Measurements from ENCODE around the gene TBC1D3B.
"Not testable (repeated sequence)": the region's sequence is repeated elsewhere in the genome, so short reads cannot be mapped to it uniquely, and the experiment has no call there.

TBC1D3B gene

GRCh38 chr17:36176536-36176935, at the start of gene TBC1D3B:
Gene TBC1D3B, minus strand, starts transcription at chr17:36176636. Its CDS starts 1,586 bp downstream, at chr17:36175050.
- DNase-seq (ENCODE audit: low read depth): not testable (repeated sequence)

GRCh38 chr17:36222967-36223366, 46.5 kb upstream of the TBC1D3B start:
- DNase-seq (ENCODE audit: low read depth): not testable (repeated sequence)

- DNase-seq (ENCODE audit: low read depth): not testable (repeated sequence)
Observed at GRCh38 chr17:36221581-36222100, 45.2 kb upstream of the TBC1D3B start.

GRCh38 chr17:36220737-36221580, 44.5 kb upstream of the TBC1D3B start:
- DNase-seq (ENCODE audit: low read depth): not testable (repeated sequence)

- not testable (repeated sequence) for DNase-seq (ENCODE audit: low read depth)
Observed at GRCh38 chr17:36219556-36219955, 43.1 kb upstream of the TBC1D3B start.

- DNase-seq (ENCODE audit: low read depth): not testable (repeated sequence)
Observed at GRCh38 chr17:36215406-36216308, 39.2 kb upstream of the TBC1D3B start.

- DNase-seq (ENCODE audit: low read depth): no peak
Observed at GRCh38 chr17:36214918-36215317, 38.5 kb upstream of the TBC1D3B start.

- no peak for DNase-seq (ENCODE audit: low read depth)
Observed at GRCh38 chr17:36213695-36214094, 37.3 kb upstream of the TBC1D3B start.

- DNase-seq (ENCODE audit: low read depth): no peak
Observed at GRCh38 chr17:36212966-36213365, 36.5 kb upstream of the TBC1D3B start.

- DNase-seq (ENCODE audit: low read depth): no peak
Observed at GRCh38 chr17:36212272-36212605, 35.8 kb upstream of the TBC1D3B start.

GRCh38 chr17:36211484-36212271, 35.2 kb upstream of the TBC1D3B start:
- DNase-seq (ENCODE audit: low read depth): not testable (repeated sequence)

GRCh38 chr17:36210439-36211211, 34.2 kb upstream of the TBC1D3B start, which contains the start of gene CCL4L2:
Gene CCL4L2, plus strand, starts transcription at chr17:36211063.
- DNase-seq (ENCODE audit: low read depth): not testable (repeated sequence)

- no peak for DNase-seq (ENCODE audit: low read depth)
Observed at GRCh38 chr17:36209575-36209974, 33.1 kb upstream of the TBC1D3B start.

GRCh38 chr17:36207383-36207782, 30.9 kb upstream of the TBC1D3B start:
- not testable (repeated sequence) for DNase-seq (ENCODE audit: low read depth)

- not testable (repeated sequence) for DNase-seq (ENCODE audit: low read depth)
Observed at GRCh38 chr17:36206486-36206821, 30.0 kb upstream of the TBC1D3B start.

GRCh38 chr17:36205637-36206485, 29.4 kb upstream of the TBC1D3B start:
- no peak for DNase-seq (ENCODE audit: low read depth)

- no peak for DNase-seq (ENCODE audit: low read depth)
Observed at GRCh38 chr17:36204724-36205500, 28.5 kb upstream of the TBC1D3B start.

- no peak for DNase-seq (ENCODE audit: low read depth)
Observed at GRCh38 chr17:36203335-36203734, 26.9 kb upstream of the TBC1D3B start.

- DNase-seq (ENCODE audit: low read depth): not testable (repeated sequence)
Observed at GRCh38 chr17:36201506-36201905, 25.1 kb upstream of the TBC1D3B start.
